ENCODE data around the gene RBM12. TPM values are rescaled to one million over a fixed set of nuclear protein-coding genes. Genes with fewer than 3 reads are reported as not detected.
A peak's percentile ranks its signal among the peaks of the same experiment; 100 is the strongest.

Gene RBM12
- total and polyA plus RNA-seq, 12 donors = 6.0 to 63.0 (median 51.5) TPM

GRCh38 chr20:35604449-35604747 lies 60.3 kb downstream of the RBM12 start:
- no peaks in the 10 kb centered on the region for H3K36me3 ChIP-seq
- no peaks in the 10 kb centered on the region for H3K9me3 ChIP-seq
- peaks cover 0 to 31% (median 21%) of the 10 kb centered on the region in 7 donors for H3K27me3 ChIP-seq
- 65 to 66% methylated on average over 4 of the region's 4 CpGs for WGBS, 2 donors
- peaks cover 0 to 18% (median 17%) of the 10 kb centered on the region in 9 donors for H3K4me1 ChIP-seq
- peak in 5 of 9 donors; percentile 8 to 30 (median 16) for TF ChIP-seq CTCF (IDR thresholded peaks at IDR 0.05)
- no peak for DNase-seq
- no peak overlapping the region for H3K4me3 ChIP-seq
- intact Hi-C loops (cut with DNase I) = loop anchor here in 1 of 10 donors (10.0 kb wide), 1 partner anchor 280 kb away; no protein-coding TSS in a partner anchor
- no peak for ATAC-seq
- H3K27ac ChIP-seq = no peak overlapping the region

- Histone ChIP-seq H3K9me3 (no peaks in the 10 kb centered on the region), H3K27ac (no peak overlapping the region), H3K27me3 (peaks cover 0 to 35% (median 21%) of the 10 kb centered on the region in 7 donors), H3K4me1 (peaks cover 0 to 18% (median 17%) of the 10 kb centered on the region in 9 donors), H3K36me3 (no peaks in the 10 kb centered on the region), H3K4me3 (no peak overlapping the region)
- no peak for ATAC-seq
- TF ChIP-seq CTCF (IDR thresholded peaks at IDR 0.05) = no peak
- intact Hi-C loops (cut with DNase I) = loop anchor here in 1 of 10 donors (10.0 kb wide), 1 partner anchor 281 kb away; no protein-coding TSS in a partner anchor
- no peak for DNase-seq
- WGBS, 2 donors = 95% methylated on average over 11 of the region's 11 CpGs
These were observed 60.8 kb downstream of the RBM12 start for GRCh38 chr20:35603695-35604448.

- ATAC-seq (no peak), DNase-seq (no peak)
- Histone ChIP-seq H3K9me3 (no peaks in the 10 kb centered on the region), H3K36me3 (no peaks in the 10 kb centered on the region), H3K27ac (no peak overlapping the region), H3K27me3 (peaks cover 0 to 35% (median 21%) of the 10 kb centered on the region in 7 donors), H3K4me3 (no peak overlapping the region), H3K4me1 (peaks cover 0 to 18% (median 17%) of the 10 kb centered on the region in 9 donors)
- intact Hi-C loops (cut with DNase I) = loop anchor here in 1 of 10 donors (10.0 kb wide), 1 partner anchor 282 kb away; no protein-coding TSS in a partner anchor
- TF ChIP-seq CTCF (IDR thresholded peaks at IDR 0.05) = no peak
- 92 to 95% methylated on average over 15 of the region's 15 CpGs for WGBS, 2 donors
These were observed 61.7 kb downstream of the RBM12 start for GRCh38 chr20:35602851-35603495.

GRCh38 chr20:35601990-35602389 lies 62.7 kb downstream of the RBM12 start:
- WGBS, 2 donors = 24 to 33% methylated on average over 28 to 30 of the region's 30 CpGs
- peaks cover 0 to 18% (median 17%) of the 10 kb centered on the region in 9 donors for H3K4me1 ChIP-seq
- peak overlapping the region; percentile 14 to 58 (median 50) for H3K4me3 ChIP-seq
- H3K36me3 ChIP-seq = no peaks in the 10 kb centered on the region
- DNase-seq (no peak), ATAC-seq (peak in 1 of 8 donors; percentile 9)
- TF ChIP-seq CTCF (IDR thresholded peaks at IDR 0.05) = no peak
- H3K27me3 ChIP-seq = peaks cover 0 to 35% (median 21%) of the 10 kb centered on the region in 7 donors
- intact Hi-C loops (cut with DNase I) = loop anchor here in 1 of 10 donors (10.0 kb wide), 1 partner anchor 283 kb away; no protein-coding TSS in a partner anchor
- H3K27ac ChIP-seq = no peak overlapping the region
- no peaks in the 10 kb centered on the region for H3K9me3 ChIP-seq

Measured in heart right ventricle (tissue), 16 donors.